Spleen (tissue), 7 donors: ENCODE data around the gene ADD1.

Experiments used
- CTCF ChIP-seq, 11 experiments: fragments of 200-600 bp in 7 of 11; fragments of 450-650 bp in 4 of 11; sonication (generic) in 4 of 11; IDR thresholded peaks in 8 of 11; conservative IDR thresholded peaks in 3 of 11; 1 replicate in 7 of 11; 2 replicates in 4 of 11; pipeline versions ENCODE4 v1.4.0 to v1.8.0; 2016 to 2021; ENCODE audit warnings: antibody characterized with exemption in 11 of 11, inconsistent platforms in 4 of 11, mild to moderate bottlenecking in 1 of 11
- POLR2AphosphoS5 ChIP-seq, 3 donors: sonication (generic); formaldehyde crosslinking; IDR thresholded peaks; one replicate each; pipeline ENCODE4 v1.5.1; 2017; ENCODE audit warnings: antibody characterized with exemption in 3 of 3
- donor health status: DM: no; HTN: no; CAD: no; lungs with moderate emphysema.
- donor health status: DM: no; HTN: no; CAD: no.
- donor health status: DM: no; HTN: no; CAD: no.

GRCh38 chr4:2925931-2926860, 82.6 kb downstream of the ADD1 start:
- TF ChIP-seq CTCF (IDR thresholded peaks at IDR 0.05 in 8 of 11, conservative IDR thresholded peaks at IDR 0.05 in 3 of 11) (no peak), POLR2AphosphoS5 (IDR thresholded peaks at IDR 0.05) (peak in 2 of 3 donors; percentile 36 to 67)
